GM21717 (cell line): ENCODE data around the gene USH1C.

ENCODE experiments used
- ATAC-seq: cut with Tn5 transposase; IDR thresholded peaks from one replicate; pipeline ENCODE4 v1.9.1; 2021; ENCODE audit warnings: mild to moderate bottlenecking, moderate library complexity; ENCODE audit not compliant: unreplicated experiment

USH1C gene

DNA sequence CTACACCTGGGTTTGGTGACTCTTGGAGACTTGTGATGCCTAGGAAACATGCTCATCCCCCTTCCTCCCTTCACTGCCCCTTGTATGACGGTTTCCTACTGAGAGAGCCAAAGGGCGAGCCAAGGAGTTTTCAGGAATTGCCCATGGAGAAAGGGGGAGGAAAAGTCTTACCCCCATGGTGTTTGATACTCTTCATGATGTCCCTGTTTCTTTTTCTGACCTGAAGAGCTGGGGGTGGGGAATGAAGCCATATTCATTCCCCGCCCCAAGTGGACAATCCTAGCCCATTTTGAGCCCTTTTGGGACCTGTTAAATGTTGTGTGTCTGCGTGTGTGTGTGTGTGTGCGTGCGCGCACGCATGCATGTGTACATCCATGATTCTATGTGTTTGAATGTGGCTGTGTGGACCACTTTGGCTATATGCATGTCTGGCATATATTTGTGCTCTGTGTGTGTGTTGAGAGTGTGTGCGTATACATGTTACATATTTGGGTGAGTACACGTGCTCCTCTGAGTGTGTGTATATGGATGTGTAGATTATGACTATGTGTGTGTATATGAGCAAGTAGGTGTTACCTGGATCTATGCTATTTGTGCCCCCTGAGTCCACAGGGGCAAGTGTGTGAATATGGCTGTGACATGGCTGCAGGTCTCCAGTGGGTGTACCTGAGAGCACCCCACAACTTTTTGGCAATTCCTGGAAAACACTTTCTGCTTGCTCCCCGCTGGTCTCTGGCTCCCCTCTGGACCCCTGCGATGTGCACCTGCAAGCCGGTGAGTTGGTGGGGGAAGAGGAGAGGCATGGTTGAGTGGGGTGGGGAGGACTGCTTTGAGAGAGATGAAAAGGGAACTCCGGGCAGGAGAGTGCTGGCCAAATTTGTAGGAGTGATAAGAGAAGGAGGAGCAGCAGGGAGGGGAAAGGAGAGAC is 27.5 kb upstream of the USH1C start:
- ATAC-seq = no peak

DNA sequence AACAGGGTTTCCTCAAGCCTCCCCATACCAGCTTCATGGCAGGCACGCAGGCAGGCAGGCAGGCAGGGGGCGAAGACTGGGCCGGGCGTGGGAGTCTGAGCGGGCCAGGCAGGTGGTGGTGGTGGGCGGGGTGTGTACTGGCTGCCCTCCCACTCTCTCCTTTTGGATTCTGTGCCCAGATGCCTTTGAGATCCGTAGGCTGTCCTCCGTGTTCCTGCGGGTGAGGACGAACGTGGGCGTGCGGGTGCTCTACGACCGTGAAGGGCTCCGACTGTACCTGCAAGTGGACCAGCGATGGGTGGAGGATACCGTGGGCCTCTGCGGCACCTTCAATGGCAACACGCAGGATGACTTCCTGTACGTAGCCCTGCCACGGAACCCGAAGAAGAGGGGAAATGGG is 25.8 kb upstream of the USH1C start:
- ATAC-seq = no peak

DNA sequence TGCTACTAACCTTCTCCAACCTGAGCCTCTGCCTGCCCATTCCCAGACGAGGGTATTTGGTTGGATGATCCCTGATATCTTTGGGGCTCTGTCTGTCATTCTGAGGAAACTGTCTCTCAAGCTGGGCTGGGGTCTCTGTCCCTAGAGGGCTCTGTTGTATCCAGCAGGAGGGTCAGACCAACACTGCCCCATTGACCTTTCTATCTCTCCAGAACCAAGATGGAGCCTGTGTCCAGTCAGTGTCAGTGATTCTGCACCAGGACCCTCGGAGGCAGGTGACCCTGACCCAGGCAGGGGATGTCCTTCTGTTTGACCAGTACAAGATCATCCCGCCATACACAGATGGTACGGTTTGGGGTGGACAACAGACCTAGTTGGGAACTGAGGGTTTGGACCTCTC is 24.7 kb upstream of the USH1C start:
- ATAC-seq = no peak

DNA sequence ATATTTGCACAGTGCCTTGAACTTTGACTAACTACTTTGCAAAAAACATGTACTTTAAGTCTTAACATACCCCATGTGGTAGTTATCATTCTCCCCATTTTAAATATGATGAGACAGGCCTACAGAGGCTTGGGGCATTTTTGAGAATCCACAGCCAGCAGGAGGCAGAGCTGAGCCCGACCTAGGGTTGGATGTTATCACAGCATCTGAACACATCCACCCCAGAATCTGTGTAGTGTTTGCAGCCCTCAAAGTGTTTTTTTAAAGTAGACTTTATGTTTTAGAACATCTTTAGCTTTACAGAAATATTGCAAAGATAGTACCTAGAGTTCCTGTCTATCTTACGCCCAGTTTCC is 20.4 kb upstream of the USH1C start:
- no peak for ATAC-seq

DNA sequence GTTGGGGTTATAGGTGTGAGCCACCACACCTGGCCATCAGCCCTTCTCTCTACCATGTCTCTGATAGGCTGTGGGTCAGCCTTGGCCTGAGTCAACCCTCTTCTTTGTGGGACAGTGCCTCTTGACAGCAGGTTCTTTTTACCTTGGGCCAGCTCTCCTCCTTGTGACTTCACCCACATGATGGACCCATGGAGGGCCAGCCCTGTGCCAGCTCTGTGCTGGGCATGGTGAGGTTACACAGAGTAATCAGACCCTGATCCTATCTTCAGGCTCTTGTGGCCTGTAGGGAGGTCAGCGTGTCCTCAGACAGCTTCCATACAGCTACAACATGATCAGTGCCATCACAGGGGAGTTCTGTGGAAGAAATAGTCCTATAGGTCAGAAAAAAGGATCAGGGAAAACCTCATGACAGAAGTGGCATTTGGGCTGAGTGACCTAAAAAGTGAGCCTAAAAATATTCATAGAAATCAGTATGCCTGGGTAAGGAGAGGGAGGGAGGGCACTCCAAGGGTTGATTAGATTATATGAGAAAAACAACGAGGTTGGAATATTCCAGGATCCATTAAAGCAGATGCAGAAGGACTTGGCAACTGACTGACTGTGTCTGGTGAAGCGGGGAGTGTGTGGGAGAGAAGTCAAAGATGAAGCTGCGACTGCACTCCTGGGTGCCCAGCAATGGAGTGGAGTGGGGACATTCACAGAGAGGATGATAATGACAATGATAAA is 19.9 kb upstream of the USH1C start:
- ATAC-seq = no peak

GRCh38 chr11:17563231-17563646 is 19.0 kb upstream of the USH1C start:
- no peak for ATAC-seq

- no peak for ATAC-seq
Observed at GRCh38 chr11:17561526-17561925, 17.3 kb upstream of the USH1C start.

- no peak for ATAC-seq
Observed at GRCh38 chr11:17561111-17561415, 16.8 kb upstream of the USH1C start.

- ATAC-seq = no peak
Observed at GRCh38 chr11:17560281-17561110, 16.3 kb upstream of the USH1C start.

DNA sequence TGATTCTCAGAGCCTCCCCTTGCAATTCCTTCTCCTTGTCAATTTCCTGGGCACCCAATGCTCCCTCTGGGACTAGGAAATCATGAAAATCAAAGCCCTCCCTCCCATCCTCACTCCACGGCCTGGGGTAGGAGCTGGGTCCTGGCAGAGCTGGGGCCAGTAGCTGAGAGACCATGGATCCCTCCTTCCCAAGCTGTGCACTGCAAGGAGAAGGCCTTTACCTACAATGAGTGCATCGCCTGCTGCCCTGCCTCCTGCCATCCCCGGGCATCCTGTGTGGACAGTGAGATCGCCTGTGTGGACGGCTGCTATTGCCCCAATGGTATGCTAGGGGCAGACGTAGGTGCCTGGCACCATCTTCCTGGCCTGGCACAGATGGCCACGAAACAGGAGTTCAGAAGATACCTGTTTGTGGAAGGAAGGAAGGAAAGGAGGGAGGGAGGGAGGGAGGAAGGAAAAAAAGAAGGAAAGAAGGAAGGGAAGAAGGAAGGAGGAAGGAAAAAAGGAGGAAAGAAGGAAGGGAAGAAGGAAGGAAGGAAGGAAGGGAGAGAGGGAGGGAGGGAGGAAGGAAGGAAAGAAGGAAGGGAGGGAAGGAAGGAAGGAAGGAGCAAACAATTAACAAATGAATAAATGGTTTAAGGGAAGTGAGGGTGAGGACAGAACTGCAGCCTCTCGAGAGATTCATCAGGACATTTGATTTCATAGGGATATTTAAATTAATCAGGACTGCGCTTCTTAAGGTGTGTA is 15.3 kb upstream of the USH1C start:
- ATAC-seq = no peak

GRCh38 chr11:17558916-17559315 is 14.7 kb upstream of the USH1C start:
- no peak for ATAC-seq

GRCh38 chr11:17558025-17558780 is 14.0 kb upstream of the USH1C start:
- no peak for ATAC-seq

- ATAC-seq = no peak
Observed at GRCh38 chr11:17556999-17557398, 12.8 kb upstream of the USH1C start.

- no peak for ATAC-seq
Observed at GRCh38 chr11:17554487-17554886, 10.3 kb upstream of the USH1C start.

- ATAC-seq = no peak
Observed at GRCh38 chr11:17553249-17553546, 9.0 kb upstream of the USH1C start.

GRCh38 chr11:17552392-17553248 is 8.4 kb upstream of the USH1C start:
- no peak for ATAC-seq

DNA sequence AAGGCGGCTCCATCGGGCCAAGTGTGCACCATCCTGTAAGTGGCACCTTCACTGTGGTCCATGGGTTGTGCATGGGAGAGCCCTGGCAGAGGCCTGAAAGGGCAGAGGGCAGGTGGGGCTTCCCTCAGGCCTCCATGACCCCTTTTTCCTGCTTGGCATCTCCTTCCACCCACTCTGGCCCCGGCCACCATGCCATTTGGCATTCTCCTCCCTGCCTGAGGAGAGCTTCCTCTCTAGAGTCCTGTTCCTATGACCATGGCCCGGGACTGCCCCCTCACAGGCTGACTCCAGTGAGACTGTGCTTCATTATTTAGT is 7.8 kb upstream of the USH1C start:
- ATAC-seq = no peak

DNA sequence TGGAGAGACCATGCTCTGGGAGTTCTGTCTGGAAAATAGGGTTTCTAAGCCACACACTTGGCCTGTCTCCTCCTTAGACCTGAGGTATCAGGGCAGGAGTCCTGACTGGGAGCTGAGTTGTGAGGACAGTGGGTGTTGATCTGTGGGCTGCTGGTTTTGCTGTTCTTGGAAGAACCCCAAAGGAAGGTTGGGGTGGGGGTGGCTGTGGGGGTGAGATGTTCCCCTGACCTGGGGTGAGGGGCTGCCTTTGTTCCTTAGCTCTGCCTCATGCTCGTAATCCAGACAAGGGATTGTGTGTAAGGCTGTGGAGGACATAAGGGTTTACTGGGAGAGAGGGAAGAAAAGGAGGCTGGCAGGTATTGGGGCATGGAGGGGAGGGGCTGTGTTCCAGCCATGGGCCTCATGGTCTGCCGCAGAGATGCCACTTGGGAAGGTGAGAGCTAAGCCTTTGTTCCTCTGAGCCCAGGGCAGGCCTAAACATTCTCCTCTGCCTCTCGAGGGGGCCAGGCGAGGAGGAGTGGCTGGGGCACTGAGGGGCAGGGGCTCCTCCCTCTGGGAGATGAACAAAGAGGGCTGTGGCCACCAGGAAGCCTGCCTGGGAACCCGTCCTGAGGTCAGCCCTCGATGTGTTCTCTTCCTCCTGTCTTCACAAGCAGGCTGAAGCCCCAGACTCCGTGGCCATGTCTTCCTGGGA is 7.3 kb upstream of the USH1C start:
- no peak for ATAC-seq
